HCT116 (cell line): ENCODE data around the gene TMEM238. TPM values are rescaled to one million over a fixed set of nuclear protein-coding genes. Genes with fewer than 3 reads are reported as not detected.

ENCODE experiments used
- ATAC-seq: fragments of 200-7000 bp; cut with Tn5 transposase; 2 replicates; pipeline ENCODE4 v1.9.1; 2020; ENCODE audit warnings: mild to moderate bottlenecking, moderate library complexity
- BruUV-seq: library from RNA; stranded (reverse); fragments of 400-500 nt; replicated peaks from 2 replicates; lab custom pipeline; 2021; lab: Mats Ljungman, UMichigan
- CTCF ChIA-PET: fragments of 300-600 bp; sonication (Branson Sonifier 250); formaldehyde crosslinking; loops from one replicate; lab custom pipeline; 2021; ENCODE audit warnings: antibody characterized with exemption; lab: Charles Lee
- POLR2A ChIA-PET: fragments of 300-600, 350-600 bp; sonication (Branson Sonifier 250); formaldehyde crosslinking; loops from one replicate; lab custom pipeline; 2021; ENCODE audit warnings: antibody characterized with exemption; lab: Charles Lee
- RAD21 ChIA-PET, 2 experiments: fragments of 300-600 bp; sonication (Branson Sonifier 250); formaldehyde crosslinking; loops; one replicate each; lab custom pipeline; 2023; ENCODE audit warnings: low total read pairs in 2 of 2; ENCODE audit not compliant: uncharacterized antibody in 2 of 2, unreplicated experiment in 2 of 2, low non-redundant PET in 1 of 2; lab: Charles Lee
- DNase-seq: peaks from one replicate; pipeline ENCODE4 v3.0.0-alpha.2; 2010; ENCODE audit warnings: low read depth, low spot score
- H2AFZ ChIP-seq: fragments of 200-600 bp; shearing (Covaris generic), sonication (generic); 2 replicates; pipeline ENCODE4 v1.6.1; 2017; ENCODE audit warnings: low read depth, mixed run types, mixed read lengths, antibody characterized with exemption, low read length; ENCODE audit not compliant: poor library complexity, severe bottlenecking
- H3K27ac ChIP-seq: 2 replicates; pipeline ENCODE4 v1.5.1; 2012; ENCODE audit warnings: low read depth, low read length
- H3K27me3 ChIP-seq: fragments of 200-600 bp; sonication (generic); 2 replicates; pipeline ENCODE4 v1.6.1; 2016; ENCODE audit warnings: mixed run types, low read length, mixed read lengths; ENCODE audit not compliant: insufficient read depth
- H3K36me3 ChIP-seq, 2 experiments: fragments of 200-500 bp in 1 of 2; fragments of 200-600 bp in 1 of 2; sonication (Bioruptor generic) in 1 of 2; sonication (generic) in 1 of 2; 2 replicates each; pipeline versions ENCODE4 v1.5.1 to v1.6.1; 2014 to 2016; ENCODE audit warnings: low read length in 2 of 2, inconsistent platforms in 1 of 2, mixed read lengths in 1 of 2, mixed run types in 1 of 2; ENCODE audit not compliant: insufficient read depth in 2 of 2, control insufficient read depth in 1 of 2
- H3K4me1 ChIP-seq, 2 experiments: fragments of 200-600 bp in 1 of 2; sonication (generic) in 1 of 2; 2 replicates each; pipeline versions ENCODE4 v1.5.1 to v1.6.1; 2012 to 2017; ENCODE audit warnings: low read length in 2 of 2, inconsistent platforms in 1 of 2, mild to moderate bottlenecking in 1 of 2, mixed read lengths in 1 of 2, mixed run types in 1 of 2, moderate library complexity in 1 of 2; ENCODE audit not compliant: insufficient read depth in 2 of 2, control insufficient read depth in 1 of 2
- H3K4me2 ChIP-seq: fragments of 200-600 bp; sonication (generic); 2 replicates; pipeline ENCODE4 v1.6.1; 2017; ENCODE audit warnings: mixed run types, low read length, mixed read lengths
- H3K4me3 ChIP-seq, 2 experiments: fragments of 200-600 bp in 1 of 2; sonication (generic) in 1 of 2; replicated peaks in 1 of 2; 2 replicates each; pipeline ENCODE4 v1.5.1; 2011 to 2016; ENCODE audit warnings: low read length in 2 of 2, control low read depth in 1 of 2, low read depth in 1 of 2, mild to moderate bottlenecking in 1 of 2, mixed read lengths in 1 of 2, mixed run types in 1 of 2
- H3K79me2 ChIP-seq: fragments of 200-600 bp; sonication (generic); 2 replicates; pipeline ENCODE4 v1.6.1; 2017; ENCODE audit warnings: mild to moderate bottlenecking, mixed run types, low read length, moderate library complexity, mixed read lengths; ENCODE audit not compliant: insufficient read depth
- H3K9ac ChIP-seq: fragments of 200-600 bp; sonication (generic); 2 replicates; pipeline ENCODE4 v1.6.1; 2016; ENCODE audit warnings: low read length, mixed read lengths
- H3K9me2 ChIP-seq: fragments of 200-600 bp; sonication (generic), shearing (Covaris generic); 2 replicates; pipeline ENCODE4 v1.6.1; 2017; ENCODE audit warnings: mixed run types, mild to moderate bottlenecking, moderate library complexity; ENCODE audit not compliant: insufficient read depth
- H3K9me3 ChIP-seq, 2 experiments: fragments of 200-500 bp in 1 of 2; fragments of 200-600 bp in 1 of 2; sonication (Bioruptor generic) in 1 of 2; sonication (generic) in 1 of 2; 2 replicates each; pipeline ENCODE4 v1.6.1; 2014 to 2017; ENCODE audit warnings: low read length in 2 of 2, mixed read lengths in 2 of 2, inconsistent platforms in 1 of 2, low read depth in 1 of 2, mild to moderate bottlenecking in 1 of 2, mixed run types in 1 of 2, moderate library complexity in 1 of 2; ENCODE audit not compliant: control insufficient read depth in 1 of 2, insufficient read depth in 1 of 2
- H4K20me1 ChIP-seq: fragments of 200-600 bp; sonication (generic), shearing (Covaris generic); 2 replicates; pipeline ENCODE4 v1.6.1; 2017; ENCODE audit warnings: mixed run types, mild to moderate bottlenecking, moderate library complexity; ENCODE audit not compliant: insufficient read depth
- CBX3 ChIP-seq: IDR thresholded peaks from 2 replicates; pipeline ENCODE4 v1.6.1; 2012; ENCODE audit warnings: low read depth
- CTCF ChIP-seq, 3 experiments: fragments of 200-600 bp in 1 of 3; sonication (generic) in 1 of 3; IDR thresholded peaks in 2 of 3; conservative IDR thresholded peaks in 1 of 3; 2 replicates each; pipeline ENCODE4 v1.5.1; 2012 to 2017; ENCODE audit warnings: low read depth in 2 of 3, low read length in 2 of 3, antibody characterized with exemption in 1 of 3, borderline replicate concordance in 1 of 3, control low read depth in 1 of 3, mild to moderate bottlenecking in 1 of 3, mixed read lengths in 1 of 3, mixed run types in 1 of 3, moderate library complexity in 1 of 3; ENCODE audit not compliant: insufficient read depth in 1 of 3
- JUND ChIP-seq: IDR thresholded peaks from 2 replicates; pipeline ENCODE4 v1.6.1; 2012
- POLR2AphosphoS5 ChIP-seq: IDR thresholded peaks from 2 replicates; pipeline ENCODE4 v1.6.1; 2011; ENCODE audit warnings: mild to moderate bottlenecking, low read depth, low read length, moderate library complexity
- RAD21 ChIP-seq: IDR thresholded peaks from 2 replicates; pipeline ENCODE4 v1.6.1; 2012; ENCODE audit warnings: low read depth, mild to moderate bottlenecking
- REST ChIP-seq: IDR thresholded peaks from 2 replicates; pipeline ENCODE4 v1.6.1; 2012; ENCODE audit warnings: low read depth
- SIN3A ChIP-seq: IDR thresholded peaks from 2 replicates; pipeline ENCODE4 v1.6.1; 2012; ENCODE audit warnings: low read depth
- SP1 ChIP-seq: IDR thresholded peaks from 2 replicates; pipeline ENCODE4 v1.6.1; 2012; ENCODE audit warnings: low read depth
- ZNF274 ChIP-seq: fragments of 200-500 bp; sonication (Bioruptor generic); IDR thresholded peaks from 2 replicates; pipeline ENCODE4 v1.6.1; 2014; ENCODE audit warnings: mild to moderate bottlenecking, low read depth, low read length, inconsistent platforms
- intact Hi-C: fragments of 100-400 bp; cut with micrococcal nuclease; formaldehyde crosslinking; loops from 2 replicates; pipeline ENCODE4 v1.10.0; 2022
- total RNA-seq: library from RNA; stranded (reverse); gene quantifications from one replicate; pipeline ENCODE4 v1.2.1, GENCODE V29; 2021; ENCODE audit not compliant: unreplicated experiment

TMEM238 gene
- total RNA-seq, 1 experiment from 2014 or later = 21.0 TPM

- no TSS peak for BruUV-seq
- Histone ChIP-seq H3K9me2 (no peaks in the 10 kb centered on the region), H3K9ac (no peak overlapping the region), H3K27me3 (no peaks in the 10 kb centered on the region), H3K27ac (no peak overlapping the region), H3K36me3 (no peaks in the 10 kb centered on the region), H3K4me1 (peaks cover 20 to 51% of the 10 kb centered on the region in 2 experiments; a peak in 3 of 4 replicates), H3K4me2 (no peak overlapping the region), H3K79me2 (peaks cover 9% of the 10 kb centered on the region), H3K9me3 (no peaks in the 10 kb centered on the region)
- CTCF ChIA-PET = no interaction called here
- RAD21 ChIA-PET = no interaction called here
- no peak for DNase-seq
- intact Hi-C loops = no loop called here
- TF ChIP-seq SP1 = no peak
- peak; percentile 26; the same call in 1 of the 2 replicates for TF ChIP-seq POLR2AphosphoS5
- no peak for TF ChIP-seq ZNF274
- TF ChIP-seq JUND = no peak
- no peak for TF ChIP-seq REST
- TF ChIP-seq SIN3A = no peak
- TF ChIP-seq RAD21 = no peak
- TF ChIP-seq CBX3 = no peak
- no peak for TF ChIP-seq CTCF (IDR thresholded peaks at IDR 0.05 in 2 of 3, conservative IDR thresholded peaks at IDR 0.05 in 1 of 3; ENCODE audit: borderline replicate concordance in 1 of 3, insufficient read depth in 1 of 3, low read depth in 2 of 3, low read length in 2 of 3)
- TF ChIP-seq, all 23 proteins: peak for 1
- Histone ChIP-seq H2AFZ (no peak overlapping the region), H3K4me3 (no peak overlapping the region), H4K20me1 (no peaks in the 10 kb centered on the region)
- ATAC-seq = no peak
- POLR2A ChIA-PET = no interaction called here
Observed at GRCh38 chr19:55377356-55378131, 6.5 kb downstream of the TMEM238 start.
